ENCODE measurements around the gene TMEM109. TPM values are rescaled to one million over a fixed set of nuclear protein-coding genes. Genes with fewer than 3 reads are reported as not detected.

The TMEM109 gene
- total RNA-seq, 1 donor from 2014 or later: 7.6 TPM

DNA sequence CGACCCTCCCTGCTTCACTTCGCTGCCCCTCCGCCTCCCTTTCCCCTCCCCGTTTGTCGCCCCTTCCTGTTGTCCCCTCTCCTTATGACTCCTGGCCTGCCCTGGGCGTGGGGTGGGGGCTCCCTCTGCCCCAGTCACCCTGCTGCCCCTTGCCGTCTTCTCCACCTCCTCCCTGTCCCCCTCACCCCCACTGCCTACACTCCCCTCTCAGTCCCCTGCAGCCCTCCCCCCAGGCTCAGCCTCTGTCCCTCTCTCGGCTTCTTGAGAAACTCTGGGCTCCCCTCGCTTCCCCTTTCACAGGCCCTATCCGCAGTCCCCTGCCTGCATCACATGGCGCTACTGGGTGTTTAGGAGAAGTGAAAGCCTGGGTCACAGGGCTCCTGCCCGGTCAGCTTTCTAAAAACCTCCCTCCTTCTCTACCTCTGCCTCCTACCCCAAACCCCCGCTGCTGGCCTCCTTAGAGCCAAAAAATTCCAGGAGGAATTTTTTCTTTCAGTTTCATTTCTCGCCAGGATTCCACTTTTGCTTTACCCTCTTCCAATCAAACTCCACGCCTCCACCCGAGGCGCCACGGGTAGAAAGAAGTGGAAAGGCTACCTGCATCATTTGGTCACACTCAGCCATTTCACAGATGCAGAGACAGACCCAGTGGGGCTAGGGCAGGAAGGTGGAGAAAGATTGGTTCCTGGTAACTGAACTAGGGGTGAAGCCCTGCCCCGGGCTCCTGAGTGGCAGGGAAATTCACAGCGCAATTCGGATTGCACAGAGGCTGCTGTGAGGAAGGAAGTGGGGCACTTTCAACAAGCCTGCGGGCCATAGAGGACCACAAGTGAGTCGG lies 38.2 kb downstream of the TMEM109 start, which contains the start of gene SLC15A3:
Gene SLC15A3, minus strand, starts transcription at position 273 of the 838 bp plus-strand sequence. CDS start 625 bp downstream, outside the sequence.
- H3K27me3 ChIP-seq (ENCODE audit: control insufficient read depth, insufficient read depth, low read length): no peaks in the 10 kb centered on the region
- H3K36me3 ChIP-seq (ENCODE audit: control insufficient read depth, insufficient read depth, low read length): no peaks in the 10 kb centered on the region
- FAIRE-seq (no peak), DNase-seq (ENCODE audit: low read depth) (no peak)
- peak within 1 kb of the TSS; percentile 17 for H3K4me3 ChIP-seq (ENCODE audit: low read depth, low read length)
- TF ChIP-seq, protein P1, sequence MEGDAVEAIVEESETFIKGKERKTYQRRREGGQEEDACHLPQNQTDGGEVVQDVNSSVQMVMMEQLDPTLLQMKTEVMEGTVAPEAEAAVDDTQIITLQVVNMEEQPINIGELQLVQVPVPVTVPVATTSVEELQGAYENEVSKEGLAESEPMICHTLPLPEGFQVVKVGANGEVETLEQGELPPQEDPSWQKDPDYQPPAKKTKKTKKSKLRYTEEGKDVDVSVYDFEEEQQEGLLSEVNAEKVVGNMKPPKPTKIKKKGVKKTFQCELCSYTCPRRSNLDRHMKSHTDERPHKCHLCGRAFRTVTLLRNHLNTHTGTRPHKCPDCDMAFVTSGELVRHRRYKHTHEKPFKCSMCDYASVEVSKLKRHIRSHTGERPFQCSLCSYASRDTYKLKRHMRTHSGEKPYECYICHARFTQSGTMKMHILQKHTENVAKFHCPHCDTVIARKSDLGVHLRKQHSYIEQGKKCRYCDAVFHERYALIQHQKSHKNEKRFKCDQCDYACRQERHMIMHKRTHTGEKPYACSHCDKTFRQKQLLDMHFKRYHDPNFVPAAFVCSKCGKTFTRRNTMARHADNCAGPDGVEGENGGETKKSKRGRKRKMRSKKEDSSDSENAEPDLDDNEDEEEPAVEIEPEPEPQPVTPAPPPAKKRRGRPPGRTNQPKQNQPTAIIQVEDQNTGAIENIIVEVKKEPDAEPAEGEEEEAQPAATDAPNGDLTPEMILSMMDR (IDR thresholded peaks at IDR 0.05; ENCODE audit: insufficient read depth, low read length, severe bottlenecking): no peak

DNA sequence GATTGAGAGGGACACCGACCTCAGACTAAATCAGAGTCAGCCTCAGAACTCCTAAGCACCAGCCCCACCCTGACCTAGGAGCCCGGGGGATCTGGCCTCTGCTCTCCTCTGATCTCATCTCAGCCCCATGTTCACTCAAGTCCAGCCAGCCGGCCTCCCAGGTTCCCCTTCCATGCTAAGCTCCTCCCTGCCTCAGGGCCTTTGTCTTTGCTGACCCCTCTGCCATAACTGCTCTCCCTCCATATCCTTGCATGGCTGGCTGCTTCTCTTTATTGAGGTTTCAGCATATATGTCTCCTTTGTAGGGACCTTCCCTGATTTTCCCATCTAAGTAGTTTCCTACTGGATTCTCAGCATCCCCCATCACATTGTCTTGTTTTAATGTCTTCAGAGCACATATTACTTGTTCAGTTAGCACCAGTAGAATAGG lies 38.8 kb downstream of the TMEM109 start:
- TF ChIP-seq, protein P1 (IDR thresholded peaks at IDR 0.05; ENCODE audit: insufficient read depth, low read length, severe bottlenecking): no peak
- H3K36me3 ChIP-seq (ENCODE audit: control insufficient read depth, insufficient read depth, low read length): no peaks in the 10 kb centered on the region
- H3K4me3 ChIP-seq (ENCODE audit: low read depth, low read length): no peak overlapping the region
- H3K27me3 ChIP-seq (ENCODE audit: control insufficient read depth, insufficient read depth, low read length): no peaks in the 10 kb centered on the region
- no peak for FAIRE-seq
- no peak for DNase-seq (ENCODE audit: low read depth)

GRCh38 chr11:60953781-60954180 lies 39.8 kb downstream of the TMEM109 start:
- Histone ChIP-seq H3K36me3 (ENCODE audit: control insufficient read depth, insufficient read depth, low read length) (no peaks in the 10 kb centered on the region), H3K27me3 (ENCODE audit: control insufficient read depth, insufficient read depth, low read length) (no peaks in the 10 kb centered on the region), H3K4me3 (ENCODE audit: low read depth, low read length) (no peak overlapping the region)
- FAIRE-seq: no peak
- TF ChIP-seq, protein P1 (IDR thresholded peaks at IDR 0.05; ENCODE audit: insufficient read depth, low read length, severe bottlenecking): no peak
- DNase-seq (ENCODE audit: low read depth): no peak

- Histone ChIP-seq H3K27me3 (ENCODE audit: control insufficient read depth, insufficient read depth, low read length) (no peaks in the 10 kb centered on the region), H3K36me3 (ENCODE audit: control insufficient read depth, insufficient read depth, low read length) (no peaks in the 10 kb centered on the region), H3K4me3 (ENCODE audit: low read depth, low read length) (no peak overlapping the region)
- FAIRE-seq (no peak), DNase-seq (ENCODE audit: low read depth) (no peak)
- TF ChIP-seq, protein P1 (IDR thresholded peaks at IDR 0.05; ENCODE audit: insufficient read depth, low read length, severe bottlenecking): no peak
These were observed 40.5 kb downstream of the TMEM109 start for GRCh38 chr11:60954421-60954820.

DNA sequence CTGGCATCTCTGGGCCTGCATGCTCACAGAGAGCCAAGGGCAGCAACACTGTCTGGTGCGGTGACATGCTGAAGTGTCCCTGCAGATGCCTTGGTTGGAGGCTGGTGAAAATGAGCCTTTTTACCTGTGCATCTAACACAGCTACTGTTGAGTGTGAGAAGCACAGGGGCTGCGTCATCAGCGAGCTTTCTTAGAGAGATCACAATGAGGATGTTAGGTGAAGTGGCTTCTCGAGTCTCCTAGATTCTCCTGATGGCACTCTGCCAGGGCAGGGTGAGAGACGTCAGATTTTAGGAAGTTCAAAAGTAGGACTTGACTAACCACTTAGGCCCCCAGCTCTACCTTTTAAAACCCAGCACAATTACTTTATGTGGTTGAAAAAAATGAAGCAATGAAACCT lies 41.6 kb downstream of the TMEM109 start:
- no peak for DNase-seq (ENCODE audit: low read depth)
- FAIRE-seq: no peak
- Histone ChIP-seq H3K27me3 (ENCODE audit: control insufficient read depth, insufficient read depth, low read length) (no peaks in the 10 kb centered on the region), H3K36me3 (ENCODE audit: control insufficient read depth, insufficient read depth, low read length) (no peaks in the 10 kb centered on the region), H3K4me3 (ENCODE audit: low read depth, low read length) (no peak overlapping the region)
- TF ChIP-seq, protein P1 (IDR thresholded peaks at IDR 0.05; ENCODE audit: insufficient read depth, low read length, severe bottlenecking): no peak

All from bronchial epithelial cell (primary cell).